ENCODE results near the gene TNS3.
"Not testable (repeated sequence)": the region's sequence is repeated elsewhere in the genome, so short reads cannot be mapped to it uniquely, and the experiment has no call there.

TNS3 gene

GRCh38 chr7:47471831-47472230, 110.1 kb downstream of the TNS3 start:
- Histone ChIP-seq H3K9me2 (replicated peaks; ENCODE audit: control insufficient read depth, low read length) (no peaks in the 10 kb centered on the region), H3K27ac (ENCODE audit: low read depth, low read length) (no peak overlapping the region), H3K36me3 (ENCODE audit: control insufficient read depth, low read length) (no peaks in the 10 kb centered on the region), H3K4me3 (ENCODE audit: low read length) (no peak overlapping the region), H3K4me1 (ENCODE audit: control insufficient read depth, low read length) (peaks cover 28% of the 10 kb centered on the region), H4K20me1 (ENCODE audit: control insufficient read depth, insufficient read depth, low read depth, low read length) (no peaks in the 10 kb centered on the region), H3K9me3 (ENCODE audit: control insufficient read depth, insufficient read depth, low read length) (no peaks in the 10 kb centered on the region), H3K79me2 (ENCODE audit: control insufficient read depth, low read length) (no peaks in the 10 kb centered on the region), H3K4me2 (ENCODE audit: low read length) (no peak overlapping the region), H3K27me3 (ENCODE audit: control insufficient read depth, low read length) (no peaks in the 10 kb centered on the region), H3F3A (ENCODE audit: control insufficient read depth, insufficient read depth) (peaks cover 6% of the 10 kb centered on the region; the same call in 1 of the 2 replicates)
- TF ChIP-seq EZH2phosphoT487 (IDR thresholded peaks at IDR 0.05; ENCODE audit: borderline replicate concordance, low read length): no peak
- TF ChIP-seq, protein P1, sequence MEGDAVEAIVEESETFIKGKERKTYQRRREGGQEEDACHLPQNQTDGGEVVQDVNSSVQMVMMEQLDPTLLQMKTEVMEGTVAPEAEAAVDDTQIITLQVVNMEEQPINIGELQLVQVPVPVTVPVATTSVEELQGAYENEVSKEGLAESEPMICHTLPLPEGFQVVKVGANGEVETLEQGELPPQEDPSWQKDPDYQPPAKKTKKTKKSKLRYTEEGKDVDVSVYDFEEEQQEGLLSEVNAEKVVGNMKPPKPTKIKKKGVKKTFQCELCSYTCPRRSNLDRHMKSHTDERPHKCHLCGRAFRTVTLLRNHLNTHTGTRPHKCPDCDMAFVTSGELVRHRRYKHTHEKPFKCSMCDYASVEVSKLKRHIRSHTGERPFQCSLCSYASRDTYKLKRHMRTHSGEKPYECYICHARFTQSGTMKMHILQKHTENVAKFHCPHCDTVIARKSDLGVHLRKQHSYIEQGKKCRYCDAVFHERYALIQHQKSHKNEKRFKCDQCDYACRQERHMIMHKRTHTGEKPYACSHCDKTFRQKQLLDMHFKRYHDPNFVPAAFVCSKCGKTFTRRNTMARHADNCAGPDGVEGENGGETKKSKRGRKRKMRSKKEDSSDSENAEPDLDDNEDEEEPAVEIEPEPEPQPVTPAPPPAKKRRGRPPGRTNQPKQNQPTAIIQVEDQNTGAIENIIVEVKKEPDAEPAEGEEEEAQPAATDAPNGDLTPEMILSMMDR (IDR thresholded peaks at IDR 0.05; ENCODE audit: low read depth, low read length, poor library complexity, severe bottlenecking): no peak

- H3K36me3 ChIP-seq (ENCODE audit: control insufficient read depth, low read length): no peaks in the 10 kb centered on the region
- no peak overlapping the region for H3K4me3 ChIP-seq (ENCODE audit: low read length)
- no peak overlapping the region for H3K4me2 ChIP-seq (ENCODE audit: low read length)
- H3F3A ChIP-seq (ENCODE audit: control insufficient read depth, insufficient read depth): peaks cover 6% of the 10 kb centered on the region; the same call in 1 of the 2 replicates
- no peaks in the 10 kb centered on the region for H4K20me1 ChIP-seq (ENCODE audit: control insufficient read depth, insufficient read depth, low read depth, low read length)
- H3K4me1 ChIP-seq (ENCODE audit: control insufficient read depth, low read length): peaks cover 28% of the 10 kb centered on the region
- no peak for TF ChIP-seq EZH2phosphoT487 (IDR thresholded peaks at IDR 0.05; ENCODE audit: borderline replicate concordance, low read length)
- TF ChIP-seq, protein P1 (IDR thresholded peaks at IDR 0.05; ENCODE audit: low read depth, low read length, poor library complexity, severe bottlenecking): no peak
- H3K27ac ChIP-seq (ENCODE audit: low read depth, low read length): no peak overlapping the region
- no peaks in the 10 kb centered on the region for H3K27me3 ChIP-seq (ENCODE audit: control insufficient read depth, low read length)
- no peaks in the 10 kb centered on the region for H3K79me2 ChIP-seq (ENCODE audit: control insufficient read depth, low read length)
- H3K9me3 ChIP-seq (ENCODE audit: control insufficient read depth, insufficient read depth, low read length): no peaks in the 10 kb centered on the region
- H3K9me2 ChIP-seq (replicated peaks; ENCODE audit: control insufficient read depth, low read length): no peaks in the 10 kb centered on the region
Measured at GRCh38 chr7:47471358-47471703, 110.6 kb downstream of the TNS3 start.

GRCh38 chr7:47470567-47471357, 111.1 kb downstream of the TNS3 start:
- peaks cover 6% of the 10 kb centered on the region; the same call in 1 of the 2 replicates for H3F3A ChIP-seq (ENCODE audit: control insufficient read depth, insufficient read depth)
- no peak for TF ChIP-seq EZH2phosphoT487 (IDR thresholded peaks at IDR 0.05; ENCODE audit: borderline replicate concordance, low read length)
- TF ChIP-seq, protein P1 (IDR thresholded peaks at IDR 0.05; ENCODE audit: low read depth, low read length, poor library complexity, severe bottlenecking): no peak
- no peak overlapping the region for H3K27ac ChIP-seq (ENCODE audit: low read depth, low read length)
- no peak overlapping the region for H3K4me2 ChIP-seq (ENCODE audit: low read length)
- no peaks in the 10 kb centered on the region for H3K27me3 ChIP-seq (ENCODE audit: control insufficient read depth, low read length)
- H3K36me3 ChIP-seq (ENCODE audit: control insufficient read depth, low read length): no peaks in the 10 kb centered on the region
- H3K4me1 ChIP-seq (ENCODE audit: control insufficient read depth, low read length): peaks cover 28% of the 10 kb centered on the region
- H3K79me2 ChIP-seq (ENCODE audit: control insufficient read depth, low read length): no peaks in the 10 kb centered on the region
- no peak overlapping the region for H3K4me3 ChIP-seq (ENCODE audit: low read length)
- H4K20me1 ChIP-seq (ENCODE audit: control insufficient read depth, insufficient read depth, low read depth, low read length): no peaks in the 10 kb centered on the region
- no peaks in the 10 kb centered on the region for H3K9me2 ChIP-seq (replicated peaks; ENCODE audit: control insufficient read depth, low read length)
- H3K9me3 ChIP-seq (ENCODE audit: control insufficient read depth, insufficient read depth, low read length): no peaks in the 10 kb centered on the region

DNA sequence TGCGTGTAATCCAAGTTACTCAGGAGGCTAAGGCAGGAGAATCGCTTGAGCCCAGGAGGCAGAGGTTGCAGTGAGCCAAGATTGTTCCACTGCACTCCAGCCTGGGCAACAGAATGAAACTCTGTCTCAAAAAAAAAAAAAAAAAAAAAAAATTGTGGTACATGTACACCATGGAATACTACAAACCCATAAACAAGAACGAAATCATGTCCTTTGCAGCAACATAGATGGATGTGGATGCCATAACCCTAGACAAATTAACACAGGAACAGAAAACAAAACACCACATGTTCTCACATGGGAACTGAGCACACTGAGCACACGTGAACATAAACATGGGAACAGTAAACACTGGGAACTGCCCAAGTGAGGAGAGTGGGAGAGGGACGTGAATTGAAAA, 112.1 kb downstream of the TNS3 start:
- not testable (repeated sequence) for H3K36me3 ChIP-seq (ENCODE audit: control insufficient read depth, low read length); H4K20me1 ChIP-seq (ENCODE audit: control insufficient read depth, insufficient read depth, low read depth, low read length); H3K79me2 ChIP-seq (ENCODE audit: control insufficient read depth, low read length); H3K27me3 ChIP-seq (ENCODE audit: control insufficient read depth, low read length); H3K4me3 ChIP-seq (ENCODE audit: low read length); H3K9me2 ChIP-seq (replicated peaks; ENCODE audit: control insufficient read depth, low read length); H3K27ac ChIP-seq (ENCODE audit: low read depth, low read length); H3K9me3 ChIP-seq (ENCODE audit: control insufficient read depth, insufficient read depth, low read length); H3F3A ChIP-seq (ENCODE audit: control insufficient read depth, insufficient read depth); H3K4me2 ChIP-seq (ENCODE audit: low read length)
- peaks cover 28% of the 10 kb centered on the region for H3K4me1 ChIP-seq (ENCODE audit: control insufficient read depth, low read length)

Data from DOHH2 (cell line).